ENCODE results near the gene CYBA. TPM values are rescaled to one million over a fixed set of nuclear protein-coding genes. Genes with fewer than 3 reads are reported as not detected.

CYBA gene
- total RNA-seq, 1 experiment from 2014 or later, result 867 TPM

DNA sequence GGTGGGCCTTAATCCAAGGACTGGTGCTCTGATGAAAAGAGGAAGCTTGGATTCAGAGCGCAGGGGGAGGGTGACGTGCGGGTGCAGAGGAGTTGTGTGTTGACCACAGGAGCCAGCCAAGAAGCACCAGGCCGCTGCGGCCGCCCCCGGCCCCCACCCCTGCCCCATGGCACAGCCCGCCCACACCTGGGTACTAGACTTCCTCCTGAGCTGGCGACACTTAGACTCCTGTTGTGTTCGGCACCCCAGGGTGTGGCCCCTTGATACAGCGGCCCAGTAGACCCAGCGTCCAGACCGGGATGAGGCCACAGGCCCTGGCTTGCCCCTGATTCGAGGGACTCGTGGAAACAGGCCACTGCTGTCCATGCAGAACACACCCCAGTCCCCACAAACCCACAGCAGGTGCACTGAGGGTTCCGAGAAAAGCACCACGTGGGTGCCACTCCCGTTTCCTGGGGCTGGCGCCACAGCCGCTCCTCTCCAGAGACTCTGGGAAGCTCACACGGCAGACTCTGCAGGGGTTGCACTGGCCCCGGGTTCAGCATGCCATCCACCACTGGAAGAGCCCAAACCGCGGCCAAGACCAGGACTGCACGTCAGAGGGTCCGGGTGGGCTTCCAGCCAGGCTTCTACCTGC, 41.2 kb upstream of the CYBA start:
- H3K27ac Mint-ChIP-seq (ENCODE audit: unreplicated experiment), result no peak overlapping the region
- H3K36me3 Mint-ChIP-seq (ENCODE audit: insufficient read depth, unreplicated experiment), result peaks cover 15% of the 10 kb centered on the region
- H3K9me3 Mint-ChIP-seq (ENCODE audit: low read depth, unreplicated experiment), result no peaks in the 10 kb centered on the region
- H3K4me3 Mint-ChIP-seq (ENCODE audit: low read depth, unreplicated experiment), result no peak overlapping the region
- TF ChIP-seq, protein P1, sequence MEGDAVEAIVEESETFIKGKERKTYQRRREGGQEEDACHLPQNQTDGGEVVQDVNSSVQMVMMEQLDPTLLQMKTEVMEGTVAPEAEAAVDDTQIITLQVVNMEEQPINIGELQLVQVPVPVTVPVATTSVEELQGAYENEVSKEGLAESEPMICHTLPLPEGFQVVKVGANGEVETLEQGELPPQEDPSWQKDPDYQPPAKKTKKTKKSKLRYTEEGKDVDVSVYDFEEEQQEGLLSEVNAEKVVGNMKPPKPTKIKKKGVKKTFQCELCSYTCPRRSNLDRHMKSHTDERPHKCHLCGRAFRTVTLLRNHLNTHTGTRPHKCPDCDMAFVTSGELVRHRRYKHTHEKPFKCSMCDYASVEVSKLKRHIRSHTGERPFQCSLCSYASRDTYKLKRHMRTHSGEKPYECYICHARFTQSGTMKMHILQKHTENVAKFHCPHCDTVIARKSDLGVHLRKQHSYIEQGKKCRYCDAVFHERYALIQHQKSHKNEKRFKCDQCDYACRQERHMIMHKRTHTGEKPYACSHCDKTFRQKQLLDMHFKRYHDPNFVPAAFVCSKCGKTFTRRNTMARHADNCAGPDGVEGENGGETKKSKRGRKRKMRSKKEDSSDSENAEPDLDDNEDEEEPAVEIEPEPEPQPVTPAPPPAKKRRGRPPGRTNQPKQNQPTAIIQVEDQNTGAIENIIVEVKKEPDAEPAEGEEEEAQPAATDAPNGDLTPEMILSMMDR (IDR thresholded peaks at IDR 0.05; ENCODE audit: unreplicated experiment), result no peak
- no peak for DNase-seq
- H3K4me1 Mint-ChIP-seq (ENCODE audit: low read depth, unreplicated experiment), result peaks cover 14% of the 10 kb centered on the region
- CTCF ChIA-PET, result no interaction called here
- intact Hi-C loops (cut with micrococcal nuclease; ENCODE audit: unreplicated experiment), result no loop called here
- BruUV-seq (replicated peaks), result no TSS peak
- peaks cover 34% of the 10 kb centered on the region for H3K27me3 Mint-ChIP-seq (ENCODE audit: unreplicated experiment)

DNA sequence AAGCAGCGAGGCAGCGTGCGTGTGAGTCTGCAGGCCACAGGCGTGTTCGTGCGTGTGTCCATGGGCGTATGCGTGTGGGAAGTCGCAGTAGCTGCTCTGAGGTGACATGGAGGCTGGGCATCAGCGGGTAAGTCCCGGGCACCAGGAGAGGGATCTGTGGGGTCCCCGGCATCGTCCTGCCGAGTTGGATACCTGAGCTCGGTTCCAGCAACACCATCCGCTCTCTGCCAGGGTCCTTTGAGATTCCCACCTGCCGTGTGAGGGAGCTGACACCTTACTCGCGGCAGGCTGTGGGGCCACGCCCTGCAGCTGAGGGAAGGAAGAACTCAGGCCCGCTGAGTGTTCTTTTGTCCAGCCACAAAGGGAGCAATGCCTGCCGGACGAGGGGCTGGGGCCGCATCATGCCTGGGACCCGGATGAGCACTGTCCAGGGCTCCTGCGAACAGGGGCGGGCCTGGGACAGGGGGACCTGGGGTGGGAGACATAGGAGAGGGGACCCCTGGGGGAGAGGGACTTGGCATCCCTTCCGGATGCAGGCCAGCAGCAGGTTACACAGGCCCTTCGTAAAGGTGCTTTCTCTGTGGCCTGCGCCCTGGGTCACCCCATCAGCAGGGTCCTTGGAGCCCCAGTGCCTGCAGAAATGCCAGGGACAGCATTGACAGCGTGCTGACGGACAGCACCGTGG, 40.4 kb upstream of the CYBA start:
- TF ChIP-seq, protein P1 (IDR thresholded peaks at IDR 0.05; ENCODE audit: unreplicated experiment), result no peak
- H3K4me1 Mint-ChIP-seq (ENCODE audit: low read depth, unreplicated experiment), result peaks cover 14% of the 10 kb centered on the region
- H3K36me3 Mint-ChIP-seq (ENCODE audit: insufficient read depth, unreplicated experiment), result peaks cover 16% of the 10 kb centered on the region
- DNase-seq, result no peak
- CTCF ChIA-PET, result no interaction called here
- H3K9me3 Mint-ChIP-seq (ENCODE audit: low read depth, unreplicated experiment), result no peaks in the 10 kb centered on the region
- intact Hi-C loops (cut with micrococcal nuclease; ENCODE audit: unreplicated experiment), result no loop called here
- H3K27ac Mint-ChIP-seq (ENCODE audit: unreplicated experiment), result no peak overlapping the region
- H3K27me3 Mint-ChIP-seq (ENCODE audit: unreplicated experiment), result peaks cover 34% of the 10 kb centered on the region
- H3K4me3 Mint-ChIP-seq (ENCODE audit: low read depth, unreplicated experiment), result no peak overlapping the region
- BruUV-seq (replicated peaks), result no TSS peak

DNA sequence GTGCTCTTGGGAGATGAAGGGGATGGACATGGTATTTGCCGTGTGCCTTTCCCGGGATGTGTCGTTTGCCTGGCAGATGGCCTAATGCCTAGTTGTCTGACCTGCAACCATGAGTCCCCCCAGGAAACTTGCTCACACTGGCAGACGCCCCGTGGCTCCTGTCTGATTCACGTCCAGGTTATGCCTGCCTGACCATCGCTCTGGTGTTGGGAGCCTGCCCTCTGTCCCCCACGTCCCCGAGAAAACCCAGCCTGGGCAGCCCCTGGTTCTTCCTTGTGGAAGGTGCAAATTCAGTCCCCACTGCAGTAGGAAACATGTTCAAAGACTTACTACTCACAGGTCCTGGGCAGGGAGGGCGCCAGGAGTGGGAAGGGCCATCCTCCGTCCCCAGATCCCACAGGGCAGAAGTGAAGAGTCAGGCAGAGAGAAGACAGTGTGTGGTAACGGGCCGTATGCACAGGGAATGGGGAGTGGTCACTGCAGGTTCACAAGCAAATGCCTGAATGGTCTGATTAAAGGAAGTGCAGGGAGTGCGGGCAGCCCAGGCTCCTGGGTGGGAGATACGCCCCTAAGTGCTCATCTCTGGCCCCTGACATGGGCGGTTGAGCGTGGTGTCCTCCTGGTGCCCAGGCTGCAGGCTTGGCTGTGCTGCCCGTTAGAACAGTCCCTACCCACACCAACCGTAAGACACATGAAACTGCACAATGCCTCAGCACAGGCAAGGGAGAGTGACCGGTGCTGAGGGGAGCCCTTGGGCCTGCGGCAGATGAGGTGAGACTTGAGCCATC, 39.7 kb upstream of the CYBA start:
- Mint-ChIP-seq H3K9me3 (ENCODE audit: low read depth, unreplicated experiment) (no peaks in the 10 kb centered on the region), H3K36me3 (ENCODE audit: insufficient read depth, unreplicated experiment) (peaks cover 21% of the 10 kb centered on the region), H3K4me3 (ENCODE audit: low read depth, unreplicated experiment) (no peak overlapping the region), H3K4me1 (ENCODE audit: low read depth, unreplicated experiment) (peaks cover 14% of the 10 kb centered on the region), H3K27me3 (ENCODE audit: unreplicated experiment) (peaks cover 34% of the 10 kb centered on the region), H3K27ac (ENCODE audit: unreplicated experiment) (no peak overlapping the region)
- TF ChIP-seq, protein P1 (IDR thresholded peaks at IDR 0.05; ENCODE audit: unreplicated experiment), result no peak
- intact Hi-C loops (cut with micrococcal nuclease; ENCODE audit: unreplicated experiment), result no loop called here
- DNase-seq, result no peak
- CTCF ChIA-PET, result no interaction called here
- BruUV-seq (replicated peaks), result no TSS peak

DNA sequence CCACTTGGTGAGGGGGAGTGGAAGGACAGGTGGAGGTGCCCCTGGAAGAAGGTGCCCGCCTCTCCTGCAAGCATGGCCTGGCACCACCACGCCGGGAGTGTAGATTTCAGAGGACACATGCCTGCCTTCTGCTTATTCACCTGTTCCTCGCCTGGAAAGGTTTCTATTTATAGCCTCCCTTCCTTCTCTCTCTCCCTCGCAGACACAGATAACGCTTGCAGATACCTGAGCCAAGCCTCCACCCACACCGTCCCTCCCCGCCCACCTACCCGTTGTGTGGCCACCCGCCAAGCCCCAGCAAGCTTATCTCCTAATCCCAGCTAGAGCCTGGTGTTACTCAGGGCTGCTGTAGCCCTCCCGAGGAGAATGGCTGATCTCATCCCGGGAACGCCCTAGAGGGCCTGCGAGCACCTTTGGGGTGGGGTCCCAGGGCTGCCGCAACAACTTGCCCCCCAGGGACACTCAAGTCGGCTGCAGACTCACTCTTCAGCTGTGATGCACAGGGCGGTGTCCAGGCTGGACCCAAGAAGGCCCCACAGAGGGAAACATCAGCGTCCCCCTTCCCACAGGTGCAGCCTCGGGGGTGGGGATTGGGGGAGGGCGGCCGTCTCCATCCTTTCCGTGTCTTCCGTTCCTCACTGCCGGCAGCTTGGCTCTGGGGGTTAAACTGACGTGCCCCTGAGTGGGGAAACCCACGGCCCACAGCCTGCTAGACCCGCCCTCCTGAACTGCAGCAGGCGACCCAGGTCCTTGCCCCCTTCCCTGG, 37.3 kb upstream of the CYBA start:
- BruUV-seq (replicated peaks), result no TSS peak
- H3K4me1 Mint-ChIP-seq (ENCODE audit: low read depth, unreplicated experiment), result peaks cover 14% of the 10 kb centered on the region
- H3K4me3 Mint-ChIP-seq (ENCODE audit: low read depth, unreplicated experiment), result no peak overlapping the region
- peaks cover 18% of the 10 kb centered on the region for H3K36me3 Mint-ChIP-seq (ENCODE audit: insufficient read depth, unreplicated experiment)
- no peak overlapping the region for H3K27ac Mint-ChIP-seq (ENCODE audit: unreplicated experiment)
- TF ChIP-seq, protein P1 (IDR thresholded peaks at IDR 0.05; ENCODE audit: unreplicated experiment), result no peak
- peak; percentile 75 for DNase-seq
- no peaks in the 10 kb centered on the region for H3K9me3 Mint-ChIP-seq (ENCODE audit: low read depth, unreplicated experiment)
- CTCF ChIA-PET, result interaction anchor here (0.7 kb wide), 1 partner anchor 66 kb away, joined by 5 read pairs; no protein-coding TSS in a partner anchor
- H3K27me3 Mint-ChIP-seq (ENCODE audit: unreplicated experiment), result peaks cover 53% of the 10 kb centered on the region
- intact Hi-C loops (cut with micrococcal nuclease; ENCODE audit: unreplicated experiment), result no loop called here
